HCT116 (cell line): ENCODE results near the gene SYNPR. TPM values are rescaled to one million over a fixed set of nuclear protein-coding genes. Genes with fewer than 3 reads are reported as not detected.

ENCODE experiments used
- ATAC-seq: fragments of 200-7000 bp; cut with Tn5 transposase; 2 replicates; pipeline ENCODE4 v1.9.1; 2020; ENCODE audit warnings: mild to moderate bottlenecking, moderate library complexity
- BruUV-seq: library from RNA; stranded (reverse); fragments of 400-500 nt; replicated peaks from 2 replicates; lab custom pipeline; 2021; lab: Mats Ljungman, UMichigan
- CTCF ChIA-PET: fragments of 300-600 bp; sonication (Branson Sonifier 250); formaldehyde crosslinking; loops from one replicate; lab custom pipeline; 2021; ENCODE audit warnings: antibody characterized with exemption; lab: Charles Lee
- POLR2A ChIA-PET: fragments of 300-600, 350-600 bp; sonication (Branson Sonifier 250); formaldehyde crosslinking; loops from one replicate; lab custom pipeline; 2021; ENCODE audit warnings: antibody characterized with exemption; lab: Charles Lee
- RAD21 ChIA-PET, 2 experiments: fragments of 300-600 bp; sonication (Branson Sonifier 250); formaldehyde crosslinking; loops; one replicate each; lab custom pipeline; 2023; ENCODE audit warnings: low total read pairs in 2 of 2; ENCODE audit not compliant: uncharacterized antibody in 2 of 2, unreplicated experiment in 2 of 2, low non-redundant PET in 1 of 2; lab: Charles Lee
- DNase-seq: peaks from one replicate; pipeline ENCODE4 v3.0.0-alpha.2; 2010; ENCODE audit warnings: low read depth, low spot score
- H2AFZ ChIP-seq: fragments of 200-600 bp; shearing (Covaris generic), sonication (generic); 2 replicates; pipeline ENCODE4 v1.6.1; 2017; ENCODE audit warnings: low read depth, mixed run types, mixed read lengths, antibody characterized with exemption, low read length; ENCODE audit not compliant: poor library complexity, severe bottlenecking
- H3K27ac ChIP-seq: 2 replicates; pipeline ENCODE4 v1.5.1; 2012; ENCODE audit warnings: low read depth, low read length
- H3K27me3 ChIP-seq: fragments of 200-600 bp; sonication (generic); 2 replicates; pipeline ENCODE4 v1.6.1; 2016; ENCODE audit warnings: mixed run types, low read length, mixed read lengths; ENCODE audit not compliant: insufficient read depth
- H3K36me3 ChIP-seq, 2 experiments: fragments of 200-500 bp in 1 of 2; fragments of 200-600 bp in 1 of 2; sonication (Bioruptor generic) in 1 of 2; sonication (generic) in 1 of 2; 2 replicates each; pipeline versions ENCODE4 v1.5.1 to v1.6.1; 2014 to 2016; ENCODE audit warnings: low read length in 2 of 2, inconsistent platforms in 1 of 2, mixed read lengths in 1 of 2, mixed run types in 1 of 2; ENCODE audit not compliant: insufficient read depth in 2 of 2, control insufficient read depth in 1 of 2
- H3K4me1 ChIP-seq, 2 experiments: fragments of 200-600 bp in 1 of 2; sonication (generic) in 1 of 2; 2 replicates each; pipeline versions ENCODE4 v1.5.1 to v1.6.1; 2012 to 2017; ENCODE audit warnings: low read length in 2 of 2, inconsistent platforms in 1 of 2, mild to moderate bottlenecking in 1 of 2, mixed read lengths in 1 of 2, mixed run types in 1 of 2, moderate library complexity in 1 of 2; ENCODE audit not compliant: insufficient read depth in 2 of 2, control insufficient read depth in 1 of 2
- H3K4me2 ChIP-seq: fragments of 200-600 bp; sonication (generic); 2 replicates; pipeline ENCODE4 v1.6.1; 2017; ENCODE audit warnings: mixed run types, low read length, mixed read lengths
- H3K4me3 ChIP-seq, 2 experiments: fragments of 200-600 bp in 1 of 2; sonication (generic) in 1 of 2; replicated peaks in 1 of 2; 2 replicates each; pipeline ENCODE4 v1.5.1; 2011 to 2016; ENCODE audit warnings: low read length in 2 of 2, control low read depth in 1 of 2, low read depth in 1 of 2, mild to moderate bottlenecking in 1 of 2, mixed read lengths in 1 of 2, mixed run types in 1 of 2
- H3K79me2 ChIP-seq: fragments of 200-600 bp; sonication (generic); 2 replicates; pipeline ENCODE4 v1.6.1; 2017; ENCODE audit warnings: mild to moderate bottlenecking, mixed run types, low read length, moderate library complexity, mixed read lengths; ENCODE audit not compliant: insufficient read depth
- H3K9ac ChIP-seq: fragments of 200-600 bp; sonication (generic); 2 replicates; pipeline ENCODE4 v1.6.1; 2016; ENCODE audit warnings: low read length, mixed read lengths
- H3K9me2 ChIP-seq: fragments of 200-600 bp; sonication (generic), shearing (Covaris generic); 2 replicates; pipeline ENCODE4 v1.6.1; 2017; ENCODE audit warnings: mixed run types, mild to moderate bottlenecking, moderate library complexity; ENCODE audit not compliant: insufficient read depth
- H3K9me3 ChIP-seq, 2 experiments: fragments of 200-500 bp in 1 of 2; fragments of 200-600 bp in 1 of 2; sonication (Bioruptor generic) in 1 of 2; sonication (generic) in 1 of 2; 2 replicates each; pipeline ENCODE4 v1.6.1; 2014 to 2017; ENCODE audit warnings: low read length in 2 of 2, mixed read lengths in 2 of 2, inconsistent platforms in 1 of 2, low read depth in 1 of 2, mild to moderate bottlenecking in 1 of 2, mixed run types in 1 of 2, moderate library complexity in 1 of 2; ENCODE audit not compliant: control insufficient read depth in 1 of 2, insufficient read depth in 1 of 2
- H4K20me1 ChIP-seq: fragments of 200-600 bp; sonication (generic), shearing (Covaris generic); 2 replicates; pipeline ENCODE4 v1.6.1; 2017; ENCODE audit warnings: mixed run types, mild to moderate bottlenecking, moderate library complexity; ENCODE audit not compliant: insufficient read depth
- ATF3 ChIP-seq: IDR thresholded peaks from 2 replicates; pipeline ENCODE4 v1.6.1; 2012
- CTCF ChIP-seq, 3 experiments: fragments of 200-600 bp in 1 of 3; sonication (generic) in 1 of 3; IDR thresholded peaks in 2 of 3; conservative IDR thresholded peaks in 1 of 3; 2 replicates each; pipeline ENCODE4 v1.5.1; 2012 to 2017; ENCODE audit warnings: low read depth in 2 of 3, low read length in 2 of 3, antibody characterized with exemption in 1 of 3, borderline replicate concordance in 1 of 3, control low read depth in 1 of 3, mild to moderate bottlenecking in 1 of 3, mixed read lengths in 1 of 3, mixed run types in 1 of 3, moderate library complexity in 1 of 3; ENCODE audit not compliant: insufficient read depth in 1 of 3
- EGR1 ChIP-seq: IDR thresholded peaks from 2 replicates; pipeline ENCODE4 v1.6.1; 2012; ENCODE audit warnings: low read depth
- JUND ChIP-seq: IDR thresholded peaks from 2 replicates; pipeline ENCODE4 v1.6.1; 2012
- POLR2A ChIP-seq: IDR thresholded peaks from 2 replicates; pipeline ENCODE4 v1.7.0; 2011; ENCODE audit warnings: borderline replicate concordance; ENCODE audit not compliant: insufficient read depth, insufficient read length; ENCODE audit errors: extremely low read depth
- REST ChIP-seq: IDR thresholded peaks from 2 replicates; pipeline ENCODE4 v1.6.1; 2012; ENCODE audit warnings: low read depth
- SP1 ChIP-seq: IDR thresholded peaks from 2 replicates; pipeline ENCODE4 v1.6.1; 2012; ENCODE audit warnings: low read depth
- ZBTB33 ChIP-seq: IDR thresholded peaks from 2 replicates; pipeline ENCODE4 v1.6.1; 2011; ENCODE audit warnings: mild to moderate bottlenecking, low read length, moderate library complexity; ENCODE audit not compliant: insufficient replicate concordance; ENCODE audit errors: extremely low read depth
- ZFX ChIP-seq: fragments of 450-650 bp; IDR thresholded peaks from 2 replicates; pipeline ENCODE4 v1.6.1; 2017
- ZNF274 ChIP-seq: fragments of 200-500 bp; sonication (Bioruptor generic); IDR thresholded peaks from 2 replicates; pipeline ENCODE4 v1.6.1; 2014; ENCODE audit warnings: mild to moderate bottlenecking, low read depth, low read length, inconsistent platforms
- intact Hi-C: fragments of 100-400 bp; cut with micrococcal nuclease; formaldehyde crosslinking; loops from 2 replicates; pipeline ENCODE4 v1.10.0; 2022
- total RNA-seq: library from RNA; stranded (reverse); gene quantifications from one replicate; pipeline ENCODE4 v1.2.1, GENCODE V29; 2021; ENCODE audit not compliant: unreplicated experiment

SYNPR gene
- total RNA-seq, 1 experiment from 2014 or later = not detected

- Histone ChIP-seq H3K9ac (no peak overlapping the region), H2AFZ (no peak overlapping the region), H3K36me3 (no peaks in the 10 kb centered on the region), H3K27me3 (0 out of 2 replicates have a peak, but pooled peaks cover 4% of the 10 kb centered on the region), H3K4me3 (no peak overlapping the region), H3K4me2 (no peak overlapping the region), H3K9me3 (no peaks in the 10 kb centered on the region), H3K79me2 (no peaks in the 10 kb centered on the region), H3K4me1 (no peaks in the 10 kb centered on the region), H3K9me2 (no peaks in the 10 kb centered on the region), H4K20me1 (no peaks in the 10 kb centered on the region), H3K27ac (no peak overlapping the region)
- DNase-seq = no peak
- intact Hi-C loops = no loop called here
- no peak for ATAC-seq
- BruUV-seq = no TSS peak
- POLR2A ChIA-PET = no interaction called here
- RAD21 ChIA-PET = no interaction called here
- TF ChIP-seq EGR1 = no peak
- no peak for TF ChIP-seq ZBTB33
- no peak for TF ChIP-seq ZNF274
- no peak for TF ChIP-seq REST
- TF ChIP-seq ZFX = no peak
- no peak for TF ChIP-seq POLR2A
- no peak for TF ChIP-seq SP1
- TF ChIP-seq JUND = no peak
- no peak for TF ChIP-seq ATF3
- TF ChIP-seq CTCF (IDR thresholded peaks at IDR 0.05 in 2 of 3, conservative IDR thresholded peaks at IDR 0.05 in 1 of 3; ENCODE audit: borderline replicate concordance in 1 of 3, insufficient read depth in 1 of 3, low read depth in 2 of 3, low read length in 2 of 3) = no peak
- CTCF ChIA-PET = no interaction called here
These were observed 3.7 kb upstream of the SYNPR start for GRCh38 chr3:63274359-63274758.
